Naive thymus-derived CD4-positive, alpha-beta T cell (primary cell): ENCODE data around the gene RFX1. TPM values are rescaled to one million over a fixed set of nuclear protein-coding genes. Genes with fewer than 3 reads are reported as not detected.

Experiments used
- ATAC-seq: fragments of 150-1000 bp; cut with Tn5 transposase; 2 replicates; pipeline ENCODE4 v1.10.0; 2021; ENCODE audit warnings: mild to moderate bottlenecking, moderate library complexity
- CTCF ChIA-PET: fragments of 350-600 bp; sonication (Branson Sonifier 250); formaldehyde crosslinking; loops from one replicate; lab custom pipeline; 2021; ENCODE audit warnings: antibody characterized with exemption; lab: Charles Lee
- POLR2A ChIA-PET: fragments of 350-600 bp; sonication (Branson Sonifier 250); formaldehyde crosslinking; loops from one replicate; lab custom pipeline; 2021; ENCODE audit warnings: antibody characterized with exemption, inconsistent platforms; lab: Charles Lee
- DNase-seq, 9 donors: peaks; one replicate each; pipeline versions ENCODE4 v3.0.0 to v3.0.0-alpha.2; 2020 to 2022; ENCODE audit warnings: mixed read lengths in 1 of 9
- H3K27ac ChIP-seq: one replicate; pipeline ENCODE4 v1.7.0; 2013; ENCODE audit warnings: mild to moderate bottlenecking, low read depth, low read length, moderate library complexity
- H3K27me3 ChIP-seq, 2 donors: one replicate each; pipeline ENCODE4 v1.7.0; 2013; ENCODE audit warnings: low read length in 2 of 2, mild to moderate bottlenecking in 2 of 2, moderate library complexity in 2 of 2; ENCODE audit not compliant: control insufficient read depth in 2 of 2, insufficient read depth in 2 of 2
- H3K36me3 ChIP-seq, 3 experiments: 1 replicate in 2 of 3; 2 replicates in 1 of 3; pipeline ENCODE4 v1.7.0; 2013; ENCODE audit warnings: low read length in 3 of 3, mild to moderate bottlenecking in 3 of 3, moderate library complexity in 1 of 3; ENCODE audit not compliant: insufficient read depth in 3 of 3, control insufficient read depth in 2 of 3
- H3K4me1 ChIP-seq, 2 donors: one replicate each; pipeline ENCODE4 v1.7.0; 2013; ENCODE audit warnings: low read length in 2 of 2, mild to moderate bottlenecking in 2 of 2, moderate library complexity in 1 of 2; ENCODE audit not compliant: control insufficient read depth in 2 of 2, insufficient read depth in 2 of 2
- H3K4me3 ChIP-seq: 2 replicates; pipeline ENCODE4 v1.7.0; 2013; ENCODE audit warnings: mild to moderate bottlenecking, low read length
- H3K9me3 ChIP-seq, 3 experiments: 1 replicate in 2 of 3; 2 replicates in 1 of 3; pipeline ENCODE4 v1.7.0; 2013; ENCODE audit warnings: low read length in 3 of 3; ENCODE audit not compliant: control insufficient read depth in 2 of 3
- H3K27ac Mint-ChIP-seq, 9 donors: one replicate each; pipeline ENCODE4 v1.8.0; 2020 to 2022; ENCODE audit warnings: mixed read lengths in 9 of 9, mild to moderate bottlenecking in 8 of 9, moderate library complexity in 5 of 9, inconsistent platforms in 2 of 9
- H3K27me3 Mint-ChIP-seq, 5 donors: one replicate each; pipeline ENCODE4 v1.8.0; 2021 to 2022; ENCODE audit warnings: mixed read lengths in 5 of 5, mild to moderate bottlenecking in 1 of 5
- H3K36me3 Mint-ChIP-seq, 5 donors: one replicate each; pipeline ENCODE4 v1.8.0; 2020 to 2022; ENCODE audit warnings: mixed read lengths in 5 of 5, mild to moderate bottlenecking in 3 of 5, inconsistent platforms in 1 of 5
- H3K4me1 Mint-ChIP-seq, 7 donors: one replicate each; pipeline ENCODE4 v1.8.0; 2020 to 2022; ENCODE audit warnings: mixed read lengths in 7 of 7, mild to moderate bottlenecking in 3 of 7, inconsistent platforms in 1 of 7
- H3K4me3 Mint-ChIP-seq, 10 donors: one replicate each; pipeline ENCODE4 v1.8.0; 2020 to 2022; ENCODE audit warnings: mild to moderate bottlenecking in 10 of 10, mixed read lengths in 10 of 10, moderate library complexity in 6 of 10, inconsistent platforms in 2 of 10
- H3K9me3 Mint-ChIP-seq, 11 donors: one replicate each; pipeline ENCODE4 v1.8.0; 2020 to 2022; ENCODE audit warnings: mixed read lengths in 11 of 11, mild to moderate bottlenecking in 4 of 11, inconsistent platforms in 1 of 11, moderate library complexity in 1 of 11
- intact Hi-C, 2 donors: fragments of 100-400 bp; cut with micrococcal nuclease; formaldehyde crosslinking; loops; one replicate each; pipeline ENCODE4 v1.15.1; 2023
- polyA plus RNA-seq, 2 donors: library from polyadenylated mRNA; unstranded; fragments of 300-500 nt; fragmentation: Illumina TruSeq; gene quantifications; one replicate each; pipeline ENCODE4 v1.2.3, GENCODE V29; 2021
- total RNA-seq, 6 experiments: library from RNA in 5 of 6; stranded (reverse) in 5 of 6; gene quantifications; 1 replicate in 5 of 6; 2 replicates in 1 of 6; pipeline ENCODE4 v1.2.3 and lab custom pipeline; 2021 to 2026

RFX1 gene
- total and polyA plus RNA-seq, 7 experiments from 2014 or later, result 1.0 to 23.5 (median 17.6) TPM

DNA sequence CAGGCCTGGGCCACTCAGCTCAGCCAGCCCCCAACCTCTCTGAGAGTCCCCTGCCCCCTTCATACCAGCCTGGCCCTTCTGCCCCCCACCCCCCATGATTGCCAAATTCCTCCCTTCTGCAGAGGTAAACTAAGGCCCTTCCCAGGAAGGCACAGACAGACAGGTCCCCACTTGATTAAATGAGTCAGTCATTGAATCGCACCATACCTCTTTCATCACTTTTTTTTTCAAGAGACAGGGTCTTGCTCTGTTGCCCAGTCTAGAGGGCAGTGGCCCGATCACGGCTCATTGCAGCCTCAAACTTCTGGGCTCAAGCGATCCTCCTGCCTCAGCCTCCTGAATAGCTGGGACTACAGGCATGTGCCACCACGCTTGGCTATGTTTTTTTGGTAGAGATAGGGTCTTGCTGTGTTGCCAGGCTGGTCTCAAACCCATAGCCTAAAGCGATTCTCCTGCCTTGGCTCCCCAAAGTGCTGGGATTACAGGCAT is 73.9 kb downstream of the RFX1 start:
- no peaks in the 10 kb centered on the region for H3K27me3 ChIP-seq
- H3K4me3 Mint-ChIP-seq, result no peak overlapping the region
- H3K36me3 ChIP-seq, result peaks cover 0 to 12% (median 0%) of the 10 kb centered on the region in 3 experiments
- H3K27me3 Mint-ChIP-seq, result peaks cover 0 to 8% (median 0%) of the 10 kb centered on the region in 5 donors
- DNase-seq, result no peak
- intact Hi-C loops, result no loop called here
- H3K9me3 ChIP-seq, result no peaks in the 10 kb centered on the region
- peaks cover 0 to 11% (median 9%) of the 10 kb centered on the region in 7 donors for H3K4me1 Mint-ChIP-seq
- POLR2A ChIA-PET, result interaction anchor here (0.6 to 1.2 kb wide), 2 partner anchors 53 to 560 kb away, joined by 3 to 4 read pairs; no protein-coding TSS in a partner anchor
- H3K4me1 ChIP-seq, result no peaks in the 10 kb centered on the region
- H3K36me3 Mint-ChIP-seq, result peaks cover 0 to 4% (median 0%) of the 10 kb centered on the region in 5 donors
- H3K27ac Mint-ChIP-seq, result no peak overlapping the region
- H3K9me3 Mint-ChIP-seq, result peaks cover 0 to 3% (median 0%) of the 10 kb centered on the region in 11 donors
- H3K27ac ChIP-seq, result no peak overlapping the region
- ATAC-seq, result no peak
- CTCF ChIA-PET, result no interaction called here
- no peak overlapping the region for H3K4me3 ChIP-seq

- no peak overlapping the region for H3K4me3 ChIP-seq
- ATAC-seq (no peak), DNase-seq (no peak)
- ChIA-PET POLR2A (no interaction called here), CTCF (interaction anchor here (0.7 kb wide), 1 partner anchor 14 kb away, joined by 3 read pairs; no protein-coding TSS in a partner anchor)
- H3K4me3 Mint-ChIP-seq, result no peak overlapping the region
- no peak overlapping the region for H3K27ac Mint-ChIP-seq
- no peaks in the 10 kb centered on the region for H3K27me3 ChIP-seq
- intact Hi-C loops, result no loop called here
- peaks cover 0 to 18% (median 0%) of the 10 kb centered on the region in 3 experiments for H3K36me3 ChIP-seq
- peaks cover 0 to 3% (median 0%) of the 10 kb centered on the region in 11 donors for H3K9me3 Mint-ChIP-seq
- H3K36me3 Mint-ChIP-seq, result peaks cover 0 to 5% (median 0%) of the 10 kb centered on the region in 5 donors
- H3K4me1 Mint-ChIP-seq, result peaks cover 2 to 15% (median 9%) of the 10 kb centered on the region in 7 donors
- no peaks in the 10 kb centered on the region for H3K9me3 ChIP-seq
- H3K4me1 ChIP-seq, result no peaks in the 10 kb centered on the region
- no peak overlapping the region for H3K27ac ChIP-seq
- H3K27me3 Mint-ChIP-seq, result peaks cover 0 to 7% (median 0%) of the 10 kb centered on the region in 5 donors
Observed at GRCh38 chr19:13931391-13932148, 74.5 kb downstream of the RFX1 start.

DNA sequence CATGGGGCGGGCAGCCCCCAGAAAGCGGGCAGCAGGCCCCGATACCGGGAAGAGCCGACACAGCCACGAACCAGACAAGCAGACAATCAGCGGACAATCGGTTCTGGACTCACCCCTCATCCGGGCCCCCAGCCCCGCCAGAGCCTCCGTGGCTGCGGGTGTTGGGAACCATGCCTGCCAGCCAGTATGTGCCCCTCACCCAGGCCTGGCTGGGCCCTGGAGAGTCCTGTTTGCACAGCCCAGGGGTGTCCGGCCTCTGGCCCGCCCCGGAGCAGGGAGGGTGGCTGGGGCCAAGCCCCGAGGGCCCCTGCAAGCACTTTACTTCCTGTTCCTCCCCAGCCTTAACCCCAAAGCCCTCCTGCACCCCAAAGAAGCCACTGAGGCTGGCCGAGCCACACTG is 75.7 kb downstream of the RFX1 start:
- Histone ChIP-seq H3K4me3 (no peak overlapping the region), H3K9me3 (no peaks in the 10 kb centered on the region), H3K4me1 (no peaks in the 10 kb centered on the region), H3K36me3 (peaks cover 0 to 24% (median 0%) of the 10 kb centered on the region in 3 experiments), H3K27me3 (no peaks in the 10 kb centered on the region), H3K27ac (no peak overlapping the region)
- Mint-ChIP-seq H3K27ac (no peak overlapping the region), H3K4me1 (peaks cover 3 to 22% (median 11%) of the 10 kb centered on the region in 7 donors), H3K9me3 (peaks cover 0 to 3% (median 0%) of the 10 kb centered on the region in 11 donors), H3K27me3 (peaks cover 0 to 7% (median 0%) of the 10 kb centered on the region in 5 donors), H3K4me3 (no peak overlapping the region), H3K36me3 (peaks cover 0 to 12% (median 0%) of the 10 kb centered on the region in 5 donors)
- ChIA-PET CTCF (no interaction called here), POLR2A (no interaction called here)
- DNase-seq (no peak), ATAC-seq (no peak)
- intact Hi-C loops, result no loop called here

- Histone ChIP-seq H3K36me3 (peaks cover 0 to 26% (median 0%) of the 10 kb centered on the region in 3 experiments), H3K9me3 (no peaks in the 10 kb centered on the region), H3K27me3 (no peaks in the 10 kb centered on the region), H3K27ac (no peak overlapping the region), H3K4me3 (no peak overlapping the region), H3K4me1 (no peaks in the 10 kb centered on the region)
- Mint-ChIP-seq H3K36me3 (peaks cover 0 to 15% (median 1%) of the 10 kb centered on the region in 5 donors), H3K27ac (no peak overlapping the region), H3K27me3 (peaks cover 0 to 7% (median 0%) of the 10 kb centered on the region in 5 donors), H3K4me1 (peaks cover 3 to 22% (median 11%) of the 10 kb centered on the region in 7 donors), H3K9me3 (peaks cover 0 to 3% (median 0%) of the 10 kb centered on the region in 11 donors), H3K4me3 (no peak overlapping the region)
- CTCF ChIA-PET, result no interaction called here
- ATAC-seq (no peak), DNase-seq (no peak)
- POLR2A ChIA-PET, result interaction anchor here (0.6 kb wide), 1 partner anchor 106 kb away, joined by 6 read pairs; no protein-coding TSS in a partner anchor
- intact Hi-C loops, result no loop called here
Observed at GRCh38 chr19:13929956-13930355, 76.2 kb downstream of the RFX1 start.

DNA sequence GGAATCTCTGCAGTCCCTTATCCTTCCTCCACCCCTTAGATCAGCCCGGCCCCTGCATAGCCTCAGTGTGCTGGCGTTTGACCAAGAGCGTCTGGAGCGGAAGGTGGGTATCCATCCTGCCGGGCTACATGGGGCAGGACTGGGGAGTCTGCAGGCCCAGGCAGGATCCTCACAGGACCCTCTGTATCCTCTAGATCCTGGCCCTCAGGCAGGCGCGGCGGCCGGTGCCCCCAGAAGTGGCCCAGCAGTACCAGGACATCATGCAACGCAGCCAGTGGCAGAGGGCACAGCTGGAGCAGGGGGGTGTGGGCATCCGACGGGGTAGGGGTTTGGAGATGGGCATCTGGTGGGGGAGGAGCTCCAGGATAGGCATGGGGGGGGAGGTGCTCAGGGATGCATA is 76.8 kb downstream of the RFX1 start:
- Mint-ChIP-seq H3K4me1 (peaks cover 3 to 22% (median 9%) of the 10 kb centered on the region in 7 donors), H3K27ac (peak overlapping the region in 1 of 9 donors; percentile 41), H3K4me3 (no peak overlapping the region), H3K36me3 (peaks cover 0 to 19% (median 4%) of the 10 kb centered on the region in 5 donors), H3K9me3 (peaks cover 0 to 2% (median 0%) of the 10 kb centered on the region in 11 donors), H3K27me3 (peaks cover 0 to 1% (median 0%) of the 10 kb centered on the region in 5 donors)
- ATAC-seq, result no peak
- no peaks in the 10 kb centered on the region for H3K27me3 ChIP-seq
- intact Hi-C loops, result no loop called here
- no peak overlapping the region for H3K4me3 ChIP-seq
- POLR2A ChIA-PET, result no interaction called here
- peaks cover 0 to 31% (median 0%) of the 10 kb centered on the region in 3 experiments for H3K36me3 ChIP-seq
- CTCF ChIA-PET, result interaction anchor here (0.6 kb wide), 1 partner anchor 271 kb away, joined by 4 read pairs; no protein-coding TSS in a partner anchor
- no peak overlapping the region for H3K27ac ChIP-seq
- DNase-seq, result no peak
- H3K9me3 ChIP-seq, result no peaks in the 10 kb centered on the region
- H3K4me1 ChIP-seq, result no peaks in the 10 kb centered on the region

GRCh38 chr19:13926715-13927114 is 79.4 kb downstream of the RFX1 start:
- CTCF ChIA-PET, result no interaction called here

More at GRCh38 chr19:13926715-13927114, 79.4 kb downstream of the RFX1 start:
- H3K4me3 Mint-ChIP-seq, result no peak overlapping the region
- H3K4me1 Mint-ChIP-seq, result peaks cover 0 to 12% (median 3%) of the 10 kb centered on the region in 7 donors
- POLR2A ChIA-PET, result no interaction called here
- Histone ChIP-seq H3K36me3 (peaks cover 0 to 49% (median 0%) of the 10 kb centered on the region in 3 experiments), H3K4me3 (no peak overlapping the region), H3K9me3 (no peaks in the 10 kb centered on the region), H3K27ac (no peak overlapping the region), H3K4me1 (no peaks in the 10 kb centered on the region), H3K27me3 (no peaks in the 10 kb centered on the region)
- no peak for DNase-seq
- peak overlapping the region in 3 of 9 donors; percentile 17 to 53 (median 19) for H3K27ac Mint-ChIP-seq
- intact Hi-C loops, result no loop called here
- no peaks in the 10 kb centered on the region for H3K9me3 Mint-ChIP-seq
- H3K36me3 Mint-ChIP-seq, result peaks cover 0 to 34% (median 12%) of the 10 kb centered on the region in 5 donors
- H3K27me3 Mint-ChIP-seq, result no peaks in the 10 kb centered on the region
- no peak for ATAC-seq
